NCI-H774 (cell line): ENCODE data around the gene TIMP3.

ENCODE experiments used
- DNase-seq: peaks from one replicate; lab custom pipeline; 2025; lab: John Stamatoyannopoulos, UW

The TIMP3 gene

DNA sequence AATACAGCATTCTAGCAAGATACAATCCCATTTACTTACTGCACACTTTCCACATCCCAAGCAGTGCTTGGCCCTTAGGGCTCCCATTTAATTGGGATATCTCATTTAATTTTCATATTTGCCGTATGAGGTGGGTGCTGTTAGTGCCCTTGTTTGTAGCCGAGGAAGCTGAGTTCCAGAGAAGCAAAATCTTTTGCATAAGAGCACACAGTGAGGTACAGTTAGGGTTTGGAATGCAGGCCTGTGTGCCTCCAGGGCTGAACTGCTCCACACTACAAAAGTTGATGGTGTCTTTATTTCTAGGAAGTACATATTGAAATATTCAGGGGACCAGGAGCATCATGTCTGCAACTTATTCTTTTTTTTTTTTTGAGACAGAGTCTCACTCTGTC, 15.5 kb upstream of the TIMP3 start:
- no peak for DNase-seq

GRCh38 chr22:32788904-32789624, 12.4 kb upstream of the TIMP3 start:
- no peak for DNase-seq

- DNase-seq, result no peak
These were observed 11.5 kb upstream of the TIMP3 start for GRCh38 chr22:32789797-32790620.

- no peak for DNase-seq
These were observed 10.4 kb upstream of the TIMP3 start for GRCh38 chr22:32791056-32791455.

DNA sequence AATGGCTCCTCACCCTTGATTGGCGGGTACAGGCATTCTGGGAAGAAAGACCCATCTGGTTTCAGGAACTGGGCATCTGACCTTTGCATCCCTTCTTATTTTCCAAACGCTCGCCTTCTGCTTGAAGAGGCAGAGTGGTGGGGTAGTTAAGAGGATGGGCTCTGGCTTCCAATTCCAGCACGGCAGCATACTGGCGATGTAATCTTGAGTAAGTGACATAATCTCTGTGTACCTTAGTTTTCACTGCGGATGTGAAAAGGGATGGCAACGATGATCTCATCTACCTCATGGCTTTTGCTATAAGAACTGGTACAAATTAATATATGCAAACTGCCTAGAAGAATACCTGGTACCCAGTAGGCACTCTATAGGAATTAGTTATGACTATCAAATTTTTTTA, 10.0 kb upstream of the TIMP3 start:
- DNase-seq, result no peak

DNA sequence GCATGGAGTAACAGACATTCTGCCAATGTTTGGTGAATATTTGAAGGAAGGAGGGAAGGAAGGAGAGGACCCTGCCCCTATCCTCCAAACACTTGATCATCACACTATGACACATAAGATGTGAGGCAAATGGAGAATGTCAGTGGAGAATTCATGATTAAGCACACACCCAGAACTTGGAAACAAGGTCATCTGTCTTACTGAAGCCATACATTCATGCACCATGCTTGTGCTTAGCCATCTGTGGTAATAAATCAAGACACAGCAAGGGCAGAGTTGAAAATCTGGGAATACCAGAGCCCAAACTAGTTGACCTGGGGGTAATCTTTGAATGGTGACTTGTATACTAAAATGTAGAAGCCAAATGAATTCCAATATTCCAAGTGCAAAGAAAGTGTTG, 7.9 kb upstream of the TIMP3 start:
- no peak for DNase-seq

- DNase-seq, result no peak
These were observed 6.9 kb upstream of the TIMP3 start for GRCh38 chr22:32794449-32795213.

DNA sequence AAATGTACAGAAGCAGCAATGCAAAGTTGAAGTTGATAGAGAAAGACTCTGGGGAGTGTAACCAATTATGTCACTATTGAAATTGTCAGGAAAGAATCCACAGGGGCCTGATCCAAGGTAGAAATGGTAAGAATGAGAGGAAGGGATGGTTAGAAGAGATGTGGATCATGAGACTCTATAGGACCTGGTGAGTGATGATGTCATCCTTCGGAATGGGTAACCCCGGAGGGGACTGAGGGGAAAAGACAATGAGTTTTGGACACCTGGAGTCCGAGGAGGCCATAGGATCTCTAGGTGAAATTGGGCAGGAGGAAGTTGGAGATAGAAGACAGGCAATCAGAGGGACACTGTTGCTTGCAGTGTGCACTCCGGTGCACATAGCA, 6.3 kb upstream of the TIMP3 start:
- DNase-seq, result no peak

GRCh38 chr22:32796865-32797573, 4.5 kb upstream of the TIMP3 start:
- no peak for DNase-seq

GRCh38 chr22:32799496-32799895, 2.0 kb upstream of the TIMP3 start:
- no peak for DNase-seq

- no peak for DNase-seq
These were observed 1.2 kb upstream of the TIMP3 start for GRCh38 chr22:32800158-32800882.

- no peak for DNase-seq
These were observed 440 bp upstream of the TIMP3 start for GRCh38 chr22:32800994-32801536.

DNA sequence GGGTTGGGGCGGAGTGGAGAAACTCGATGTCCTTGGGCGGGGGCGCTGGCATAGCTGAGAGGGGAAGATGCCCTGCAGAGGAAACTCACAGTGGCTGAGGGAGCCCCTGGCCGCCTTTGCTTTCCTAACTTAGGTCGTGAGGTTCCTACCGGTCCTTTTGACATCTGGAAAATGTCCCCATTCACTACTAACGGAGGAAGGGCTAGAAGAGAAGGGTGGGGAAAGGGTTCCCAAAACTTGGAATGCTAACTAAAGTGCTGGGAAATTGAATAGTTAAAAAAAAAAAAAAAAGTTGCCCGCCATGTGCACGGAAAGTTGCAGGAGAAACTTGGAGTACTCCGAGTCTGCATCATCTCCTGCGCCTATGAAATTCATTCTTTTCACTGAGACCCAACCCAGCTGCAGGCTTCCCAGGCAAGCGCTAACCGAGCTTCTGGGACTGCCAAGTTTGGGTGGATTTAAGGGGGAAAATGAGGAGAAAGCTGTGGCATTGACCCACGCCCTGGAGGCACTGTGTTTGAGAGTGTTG, 796 bp downstream of the TIMP3 start:
- DNase-seq, result no peak

- no peak for DNase-seq
These were observed 1.7 kb downstream of the TIMP3 start for GRCh38 chr22:32803020-32803737.

DNA sequence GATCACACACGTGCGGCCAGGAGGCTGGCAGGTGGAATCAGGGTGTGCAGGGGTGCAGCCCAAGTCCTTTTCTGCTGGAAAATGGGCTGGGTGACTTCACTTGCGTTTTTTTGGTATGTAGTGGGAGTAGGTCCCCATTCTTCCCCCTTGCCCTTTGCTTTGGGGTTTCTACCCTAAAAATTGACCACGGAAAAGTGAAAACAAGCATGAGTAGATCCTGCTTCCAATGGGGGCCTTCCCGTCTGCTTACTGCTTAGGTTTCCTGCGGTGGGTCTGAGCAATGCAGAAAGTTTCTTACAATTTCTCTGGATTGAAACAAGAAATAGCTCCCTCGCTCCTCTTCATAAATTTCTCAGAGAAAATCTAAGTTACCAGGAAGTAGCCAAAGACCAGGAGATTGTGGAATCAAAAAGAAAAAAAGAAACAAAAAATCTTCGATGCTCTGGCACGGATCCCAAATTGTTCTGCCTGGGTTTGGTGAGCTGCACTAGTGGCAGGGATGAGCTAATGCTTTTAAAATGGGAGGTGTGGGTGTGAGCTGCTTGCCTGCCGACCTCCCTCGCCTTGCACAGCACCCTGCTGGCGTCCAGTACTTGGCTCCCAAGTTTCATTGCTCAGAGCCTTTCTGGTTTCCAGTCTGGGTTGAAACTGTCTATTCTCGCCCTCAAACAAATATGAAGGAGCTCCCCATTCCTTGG, 2.4 kb downstream of the TIMP3 start:
- no peak for DNase-seq

DNA sequence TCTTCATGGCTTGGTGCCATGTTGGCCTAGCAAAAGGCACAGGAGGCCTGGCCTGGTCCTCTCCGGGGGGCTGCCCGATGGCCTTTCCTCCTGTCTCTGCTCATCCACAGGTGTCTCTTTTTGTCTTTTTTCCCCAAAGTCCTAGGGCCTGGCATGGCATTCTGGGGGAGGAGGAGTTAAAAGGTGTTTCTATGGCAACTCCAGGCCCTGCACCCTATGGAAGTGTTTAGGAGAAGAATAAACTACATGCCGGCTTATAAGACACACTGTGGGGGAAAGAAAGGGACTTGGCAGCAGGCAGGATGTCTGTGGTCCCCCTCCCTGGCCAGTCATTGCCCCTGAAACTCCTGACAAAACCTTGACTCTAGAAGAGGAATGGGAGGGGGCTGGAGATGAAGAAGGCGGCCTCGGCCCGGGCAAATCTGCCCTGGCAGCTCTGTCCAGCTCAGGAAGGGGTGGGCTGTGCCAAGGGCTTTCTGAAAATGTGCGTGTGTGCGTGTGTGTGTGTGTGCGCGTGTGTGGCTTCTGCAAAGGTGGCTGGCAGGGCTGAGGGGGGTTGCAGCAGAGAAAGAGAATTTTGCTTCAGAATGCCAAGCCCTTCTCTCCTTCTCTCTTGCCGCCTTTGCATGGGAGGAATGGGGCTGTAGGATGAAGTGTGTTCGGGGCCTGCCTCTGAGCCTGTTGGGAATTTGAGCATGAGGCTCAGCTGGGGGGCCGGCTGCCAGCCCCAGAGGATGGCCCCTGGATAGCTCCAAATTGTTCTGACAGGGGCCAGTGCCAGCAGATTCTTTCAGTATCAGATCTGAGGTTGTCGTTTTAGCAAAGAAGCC, 3.2 kb downstream of the TIMP3 start:
- no peak for DNase-seq

- DNase-seq, result no peak
These were observed 3.9 kb downstream of the TIMP3 start for GRCh38 chr22:32805361-32805881.

DNA sequence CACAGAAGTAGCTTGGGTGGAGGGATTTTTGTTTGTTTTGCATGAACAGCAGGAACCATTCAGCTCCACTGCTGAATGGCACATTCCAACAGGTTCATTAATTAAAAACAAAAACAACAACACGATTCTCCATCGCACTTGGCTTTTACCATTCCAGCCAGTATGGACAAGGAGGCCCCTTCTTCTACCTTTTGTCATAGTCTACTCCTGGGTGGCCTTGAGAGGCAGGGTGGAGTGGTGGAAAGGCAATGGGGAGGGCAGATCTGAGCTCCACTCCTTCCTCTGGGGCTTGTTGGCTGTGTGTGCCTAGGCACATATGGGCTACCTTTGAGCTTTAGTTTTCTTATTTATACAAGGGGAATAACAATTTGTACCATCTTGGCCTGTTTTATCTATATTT, 4.8 kb downstream of the TIMP3 start:
- DNase-seq, result no peak

GRCh38 chr22:32808038-32808445, 6.5 kb downstream of the TIMP3 start:
- no peak for DNase-seq
